ENCODE measurements around the gene TTC6. TPM values are rescaled to one million over a fixed set of nuclear protein-coding genes. Genes with fewer than 3 reads are reported as not detected.
A peak's percentile ranks its signal among the peaks of the same experiment; 100 is the strongest.

The TTC6 gene
- total and polyA plus RNA-seq, 2 donors (not counting 3 experiments of a cell fraction or from before 2014, with no cell fraction given): 0.75 TPM; not detected in 1

DNA sequence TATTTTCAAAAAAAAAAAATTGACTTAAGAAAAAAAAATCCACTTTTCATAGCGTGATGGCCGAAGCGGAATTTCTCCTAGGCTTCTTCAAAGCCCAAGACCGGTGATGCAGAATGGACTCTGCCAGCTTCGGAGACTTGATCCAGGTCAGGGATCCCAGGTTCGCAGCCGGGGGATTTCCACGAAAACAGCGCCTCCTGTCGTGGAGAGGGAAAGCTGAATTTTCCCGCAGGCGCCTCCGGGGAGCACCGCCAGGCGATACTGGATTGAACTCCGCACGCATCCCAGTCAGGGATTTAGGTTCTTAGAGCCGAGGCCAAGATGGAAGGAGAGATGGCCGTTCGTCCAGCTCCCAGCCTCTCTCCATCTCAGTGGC lies 2.1 kb downstream of the TTC6 start:
- H3K9ac ChIP-seq (replicated peaks; ENCODE audit: extremely low read depth, insufficient read depth, low read length): no peak overlapping the region
- dilution Hi-C loops (cut with MboI; ENCODE audit: extremely low pct_ligation_motif_present, low sequenced_read_pairs): no loop called here
- H3K36me3 ChIP-seq (ENCODE audit: control insufficient read depth in 2 of 2, extremely low read depth in 1 of 2, insufficient read depth in 2 of 2, low read length in 2 of 2): no peaks in the 10 kb centered on the region
- no peaks in the 10 kb centered on the region for H3K9me3 ChIP-seq (replicated peaks; ENCODE audit: control insufficient read depth, insufficient read depth, low read length)
- no peaks in the 10 kb centered on the region for H3K9me1 ChIP-seq (replicated peaks; ENCODE audit: control insufficient read depth, extremely low read depth, insufficient read depth, low read length)
- H3K27me3 ChIP-seq (ENCODE audit: control insufficient read depth in 2 of 2, insufficient read depth in 2 of 2, low read length in 2 of 2): peaks cover 76 to 88% of the 10 kb centered on the region in 2 experiments
- no TSS peak for BruUV-seq (replicated peaks)
- intact Hi-C loops (cut with micrococcal nuclease): loop anchor here (5.0 kb wide), 1 partner anchor 935 kb away; the partner anchor contains the start of gene PAX9
- TF ChIP-seq JUN (IDR thresholded peaks at IDR 0.05; ENCODE audit: borderline replicate concordance, insufficient read depth, insufficient read length, low read depth): no peak
- no peak for TF ChIP-seq POLR2AphosphoS5 (IDR thresholded peaks at IDR 0.05; ENCODE audit: insufficient read depth, low read depth, low read length)
- TF ChIP-seq, protein P1, sequence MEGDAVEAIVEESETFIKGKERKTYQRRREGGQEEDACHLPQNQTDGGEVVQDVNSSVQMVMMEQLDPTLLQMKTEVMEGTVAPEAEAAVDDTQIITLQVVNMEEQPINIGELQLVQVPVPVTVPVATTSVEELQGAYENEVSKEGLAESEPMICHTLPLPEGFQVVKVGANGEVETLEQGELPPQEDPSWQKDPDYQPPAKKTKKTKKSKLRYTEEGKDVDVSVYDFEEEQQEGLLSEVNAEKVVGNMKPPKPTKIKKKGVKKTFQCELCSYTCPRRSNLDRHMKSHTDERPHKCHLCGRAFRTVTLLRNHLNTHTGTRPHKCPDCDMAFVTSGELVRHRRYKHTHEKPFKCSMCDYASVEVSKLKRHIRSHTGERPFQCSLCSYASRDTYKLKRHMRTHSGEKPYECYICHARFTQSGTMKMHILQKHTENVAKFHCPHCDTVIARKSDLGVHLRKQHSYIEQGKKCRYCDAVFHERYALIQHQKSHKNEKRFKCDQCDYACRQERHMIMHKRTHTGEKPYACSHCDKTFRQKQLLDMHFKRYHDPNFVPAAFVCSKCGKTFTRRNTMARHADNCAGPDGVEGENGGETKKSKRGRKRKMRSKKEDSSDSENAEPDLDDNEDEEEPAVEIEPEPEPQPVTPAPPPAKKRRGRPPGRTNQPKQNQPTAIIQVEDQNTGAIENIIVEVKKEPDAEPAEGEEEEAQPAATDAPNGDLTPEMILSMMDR (IDR thresholded peaks at IDR 0.05; ENCODE audit: extremely low read depth in 1 of 2, insufficient read depth in 1 of 2, low read depth in 1 of 2, low read length in 2 of 2): peak; percentile 46 to 58
- no peaks in the 10 kb centered on the region for H3K79me2 ChIP-seq (ENCODE audit: control insufficient read depth, insufficient read depth, low read length)
- H3K27ac ChIP-seq (ENCODE audit: insufficient read depth, low read depth, low read length): no peak overlapping the region
- peaks cover 9% of the 10 kb centered on the region for H3K4me1 ChIP-seq (ENCODE audit: control insufficient read depth, extremely low read depth, insufficient read depth, low read length)
- H3K4me2 ChIP-seq (ENCODE audit: insufficient read depth, low read length): no peak overlapping the region
- POLR2A ChIA-PET: no interaction called here
- no peaks in the 10 kb centered on the region for H4K20me1 ChIP-seq (replicated peaks; ENCODE audit: control insufficient read depth, extremely low read depth, insufficient read depth, low read length)
- CTCF ChIA-PET: interaction anchor here (0.9 to 1.7 kb wide), 14 partner anchors 8 to 367 kb away, joined by 3 to 11 read pairs (median 4); no protein-coding TSS in a partner anchor
- FAIRE-seq (peak; percentile 42), DNase-seq (ENCODE audit: low read depth, low spot score) (no peak)
- H3K4me3 ChIP-seq (replicated peaks in 1 of 3; ENCODE audit: insufficient read depth in 1 of 3, low read depth in 1 of 3, low read length in 3 of 3): no peak overlapping the region
- no peak overlapping the region for H2AFZ ChIP-seq (ENCODE audit: low read depth, low read length)
